HepG2 (cell line): Measurements from ENCODE around the gene KRTAP8-1.

Experiments
- CENPT ChIP-seq: sonication (generic); formaldehyde crosslinking; IDR thresholded peaks from 2 replicates; pipeline ENCODE4 v1.8.0; 2022; ENCODE audit warnings: low read depth, mild to moderate bottlenecking, moderate library complexity, missing genetic modification reagents
- FOXK2 ChIP-seq: fragments of 450-650 bp; IDR thresholded peaks from 2 replicates; pipeline ENCODE4 v1.6.1; 2016
- HDAC1 ChIP-seq: sonication (generic); formaldehyde crosslinking; IDR thresholded peaks from 2 replicates; pipeline ENCODE4 v1.5.1; 2020; ENCODE audit warnings: mild to moderate bottlenecking, missing genetic modification reagents
- HDAC6 ChIP-seq: fragments of 200-600 bp; sonication (generic); IDR thresholded peaks from 2 replicates; pipeline ENCODE4 v1.7.0; 2017; ENCODE audit warnings: mild to moderate bottlenecking, antibody characterized with exemption, low read length, low read depth
- MAFF ChIP-seq: IDR thresholded peaks from 2 replicates; pipeline ENCODE4 v1.6.1; 2011; ENCODE audit warnings: low read depth, low read length, improper control_type of control experiment
- NR2C2 ChIP-seq: sonication (generic); formaldehyde crosslinking; IDR thresholded peaks from 2 replicates; pipeline ENCODE4 v1.4.0; 2020; ENCODE audit warnings: missing genetic modification reagents, mild to moderate bottlenecking, moderate library complexity, borderline replicate concordance
- PAF1 ChIP-seq: IDR thresholded peaks from 2 replicates; pipeline ENCODE4 v1.6.1; 2016; ENCODE audit warnings: missing genetic modification reagents, missing compliant biosample characterization
- POLR2A ChIP-seq, 2 experiments: IDR thresholded peaks; 2 replicates each; pipeline ENCODE4 v1.6.1; 2011; ENCODE audit warnings: low read depth in 2 of 2, low read length in 2 of 2, mild to moderate bottlenecking in 1 of 2, moderate library complexity in 1 of 2; ENCODE audit not compliant: insufficient read depth in 1 of 2
- POLR2AphosphoS5 ChIP-seq: IDR thresholded peaks from 2 replicates; pipeline ENCODE4 v1.6.1; 2012; ENCODE audit warnings: low read depth, low read length
- ZNF431 ChIP-seq: sonication (generic); formaldehyde crosslinking; IDR thresholded peaks from 2 replicates; pipeline ENCODE4 v1.9.0; 2022; ENCODE audit warnings: missing genetic modification reagents, low read depth, mild to moderate bottlenecking, borderline replicate concordance
- TF ChIP-seq, protein P1 (sequence below): sonication (generic); formaldehyde crosslinking; IDR thresholded peaks from 2 replicates; pipeline ENCODE4 v1.8.1; 2023; ENCODE audit warnings: missing genetic modification reagents, mild to moderate bottlenecking, borderline replicate concordance
- TF ChIP-seq, protein P2 (sequence below): sonication (generic); formaldehyde crosslinking; IDR thresholded peaks from 2 replicates; pipeline ENCODE4 v1.5.1; 2020; ENCODE audit warnings: mild to moderate bottlenecking, missing genetic modification reagents, moderate library complexity
- TF ChIP-seq, protein P3 (sequence below): IDR thresholded peaks from 2 replicates; pipeline ENCODE4 v1.6.1; 2016; ENCODE audit warnings: missing compliant biosample characterization, missing genetic modification reagents, borderline replicate concordance
- TF ChIP-seq, protein P4 (sequence below): sonication (generic); formaldehyde crosslinking; IDR thresholded peaks from 2 replicates; pipeline ENCODE4 v1.8.1; 2023; ENCODE audit warnings: mild to moderate bottlenecking, moderate library complexity, missing genetic modification reagents

DNA sequence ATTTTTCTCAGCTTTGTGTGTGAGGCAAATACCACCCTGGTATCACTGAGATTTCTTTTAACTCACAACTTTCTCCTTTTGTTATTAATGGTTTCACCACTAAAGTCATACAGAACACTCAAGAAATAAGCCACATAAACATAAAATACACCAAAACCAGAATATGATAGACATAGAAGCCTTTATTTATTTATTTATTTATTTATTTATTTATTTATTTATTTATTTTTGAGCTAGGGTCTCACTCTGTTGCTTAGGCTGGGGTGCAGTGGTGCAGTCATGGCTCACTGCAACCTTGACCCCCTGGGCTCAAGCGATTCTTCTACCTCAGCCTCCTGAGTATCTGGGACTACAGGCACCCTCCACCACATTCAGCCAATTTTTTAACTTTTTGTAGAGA is 12.5 kb downstream of the KRTAP8-1 start:
- TF ChIP-seq CENPT (CRISPR knock-in tag) (no peak), FOXK2 (no peak), POLR2AphosphoS5 (no peak), MAFF (no peak), HDAC6 (no peak), ZNF431 (CRISPR knock-in tag) (no peak), HDAC1 (CRISPR knock-in tag) (no peak), NR2C2 (no peak), PAF1 (CRISPR knock-in tag) (no peak), POLR2A (IDR thresholded peaks at IDR 0.05; ENCODE audit: insufficient read depth in 1 of 2, low read depth in 2 of 2, low read length in 2 of 2) (no peak)
- TF ChIP-seq, protein P1, sequence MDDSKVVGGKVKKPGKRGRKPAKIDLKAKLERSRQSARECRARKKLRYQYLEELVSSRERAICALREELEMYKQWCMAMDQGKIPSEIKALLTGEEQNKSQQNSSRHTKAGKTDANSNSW (CRISPR knock-in tag) = no peak
- TF ChIP-seq, protein P2, sequence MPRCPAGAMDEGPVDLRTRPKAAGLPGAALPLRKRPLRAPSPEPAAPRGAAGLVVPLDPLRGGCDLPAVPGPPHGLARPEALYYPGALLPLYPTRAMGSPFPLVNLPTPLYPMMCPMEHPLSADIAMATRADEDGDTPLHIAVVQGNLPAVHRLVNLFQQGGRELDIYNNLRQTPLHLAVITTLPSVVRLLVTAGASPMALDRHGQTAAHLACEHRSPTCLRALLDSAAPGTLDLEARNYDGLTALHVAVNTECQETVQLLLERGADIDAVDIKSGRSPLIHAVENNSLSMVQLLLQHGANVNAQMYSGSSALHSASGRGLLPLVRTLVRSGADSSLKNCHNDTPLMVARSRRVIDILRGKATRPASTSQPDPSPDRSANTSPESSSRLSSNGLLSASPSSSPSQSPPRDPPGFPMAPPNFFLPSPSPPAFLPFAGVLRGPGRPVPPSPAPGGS = no peak
- TF ChIP-seq, protein P3, sequence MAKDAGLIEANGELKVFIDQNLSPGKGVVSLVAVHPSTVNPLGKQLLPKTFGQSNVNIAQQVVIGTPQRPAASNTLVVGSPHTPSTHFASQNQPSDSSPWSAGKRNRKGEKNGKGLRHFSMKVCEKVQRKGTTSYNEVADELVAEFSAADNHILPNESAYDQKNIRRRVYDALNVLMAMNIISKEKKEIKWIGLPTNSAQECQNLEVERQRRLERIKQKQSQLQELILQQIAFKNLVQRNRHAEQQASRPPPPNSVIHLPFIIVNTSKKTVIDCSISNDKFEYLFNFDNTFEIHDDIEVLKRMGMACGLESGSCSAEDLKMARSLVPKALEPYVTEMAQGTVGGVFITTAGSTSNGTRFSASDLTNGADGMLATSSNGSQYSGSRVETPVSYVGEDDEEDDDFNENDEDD (CRISPR knock-in tag) = no peak
- TF ChIP-seq, protein P4, sequence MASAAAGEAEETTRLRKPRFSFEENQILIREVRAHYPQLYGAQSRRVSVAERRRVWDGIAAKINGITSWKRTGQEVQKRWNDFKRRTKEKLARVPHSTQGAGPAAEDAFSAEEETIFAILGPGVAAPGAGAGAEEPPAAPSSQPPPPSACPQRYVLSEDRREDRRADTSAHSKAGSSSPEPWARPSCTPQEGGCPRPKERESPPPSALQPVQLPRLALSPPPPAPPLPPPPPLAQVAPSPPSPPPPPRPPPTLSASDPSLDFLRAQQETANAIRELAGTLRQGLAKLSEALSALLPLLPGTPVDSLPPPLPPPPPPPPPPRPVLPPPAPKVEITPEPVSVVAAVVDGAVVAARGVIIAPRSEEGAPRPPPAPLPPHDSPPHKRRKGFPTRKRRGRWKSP (CRISPR knock-in tag) = no peak
